CD4-positive, alpha-beta T cell treated with Interleukin-6 at 100 ng/mL for 8 hours (primary cell): ENCODE measurements around the gene CUEDC2.

ENCODE experiments used
- DNase-seq: peaks from one replicate; pipeline ENCODE4 v3.0.0-alpha.2; 2020; ENCODE audit warnings: mixed read lengths, low spot score

Gene CUEDC2

DNA sequence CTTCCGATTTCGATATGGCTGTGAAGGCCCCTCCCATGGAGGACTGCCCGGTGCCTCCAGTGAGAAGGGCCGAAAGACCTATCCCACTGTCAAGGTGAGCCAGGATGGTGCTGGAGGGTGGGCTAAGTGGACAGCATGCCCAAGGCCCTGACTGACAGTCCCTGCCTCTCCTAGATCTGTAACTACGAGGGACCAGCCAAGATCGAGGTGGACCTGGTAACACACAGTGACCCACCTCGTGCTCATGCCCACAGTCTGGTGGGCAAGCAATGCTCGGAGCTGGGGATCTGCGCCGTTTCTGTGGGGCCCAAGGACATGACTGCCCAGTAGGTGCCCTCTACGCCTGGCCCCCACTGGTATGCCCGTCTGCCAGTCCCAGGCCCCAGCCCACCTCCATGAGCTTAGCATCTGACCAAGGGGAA is 35.6 kb downstream of the CUEDC2 start:
- DNase-seq = no peak

DNA sequence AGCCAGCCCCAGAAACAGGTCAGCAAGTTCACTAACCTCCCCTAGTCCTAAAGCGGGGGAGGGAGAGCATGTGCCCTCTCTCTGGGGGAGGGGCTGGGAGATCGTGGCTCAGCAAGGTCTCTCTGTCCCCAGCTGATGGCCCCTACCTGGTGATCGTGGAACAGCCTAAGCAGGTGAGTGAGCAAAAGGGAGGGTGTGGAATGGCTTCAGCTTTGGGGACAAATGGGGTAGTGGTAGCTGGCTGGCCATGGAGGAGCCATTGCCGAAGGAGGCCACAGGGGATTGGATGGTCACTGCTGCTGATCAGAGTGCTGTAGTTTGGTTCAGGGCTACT is 36.1 kb downstream of the CUEDC2 start:
- no peak for DNase-seq

DNA sequence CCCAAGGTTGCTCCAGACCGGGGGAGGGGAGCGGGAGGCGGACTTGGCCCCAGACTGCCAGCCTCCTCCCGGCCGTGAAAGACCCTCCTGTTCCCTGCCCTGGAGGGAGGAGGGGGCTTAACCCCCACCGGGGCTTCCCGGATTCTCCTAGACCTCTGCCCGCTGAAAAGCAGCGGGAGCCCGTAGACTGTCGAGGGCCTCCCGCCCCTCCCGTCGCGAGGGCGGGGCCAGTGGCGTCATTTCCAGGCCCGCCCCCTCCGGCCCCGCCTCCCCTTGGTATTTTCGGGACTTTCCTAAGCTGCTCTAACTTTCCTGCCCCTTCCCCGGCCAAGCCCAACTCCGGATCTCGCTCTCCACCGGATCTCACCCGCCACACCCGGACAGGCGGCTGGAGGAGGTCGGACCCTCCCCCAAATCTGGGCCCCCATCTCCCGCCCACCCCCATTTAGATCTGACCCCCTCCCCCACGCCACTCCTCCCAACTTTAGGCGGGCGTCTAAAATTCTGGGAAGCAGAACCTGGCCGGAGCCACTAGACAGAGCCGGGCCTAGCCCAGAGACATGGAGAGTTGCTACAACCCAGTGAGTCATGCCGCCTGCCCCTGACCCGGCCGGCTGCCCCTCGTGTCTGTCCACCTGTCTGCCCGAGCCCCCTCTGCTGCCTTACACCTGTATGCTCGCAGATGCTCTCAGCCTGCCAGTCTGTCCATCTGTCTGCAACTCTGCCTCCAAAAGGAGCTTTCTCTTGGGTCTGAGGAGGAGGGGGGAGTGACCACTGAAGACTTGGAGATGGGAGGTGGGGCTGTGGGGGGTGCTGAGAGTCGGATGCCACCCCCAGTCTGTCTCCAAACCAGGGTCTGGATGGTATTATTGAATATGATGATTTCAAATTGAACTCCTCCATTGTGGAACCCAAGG is 36.7 kb downstream of the CUEDC2 start, which contains the start of gene NFKB2:
TSS of gene NFKB2 (plus strand) at position 306 of the 917 bp plus-strand sequence. CDS start at position 561, 255 bp downstream.
- peak; percentile 88 for DNase-seq

DNA sequence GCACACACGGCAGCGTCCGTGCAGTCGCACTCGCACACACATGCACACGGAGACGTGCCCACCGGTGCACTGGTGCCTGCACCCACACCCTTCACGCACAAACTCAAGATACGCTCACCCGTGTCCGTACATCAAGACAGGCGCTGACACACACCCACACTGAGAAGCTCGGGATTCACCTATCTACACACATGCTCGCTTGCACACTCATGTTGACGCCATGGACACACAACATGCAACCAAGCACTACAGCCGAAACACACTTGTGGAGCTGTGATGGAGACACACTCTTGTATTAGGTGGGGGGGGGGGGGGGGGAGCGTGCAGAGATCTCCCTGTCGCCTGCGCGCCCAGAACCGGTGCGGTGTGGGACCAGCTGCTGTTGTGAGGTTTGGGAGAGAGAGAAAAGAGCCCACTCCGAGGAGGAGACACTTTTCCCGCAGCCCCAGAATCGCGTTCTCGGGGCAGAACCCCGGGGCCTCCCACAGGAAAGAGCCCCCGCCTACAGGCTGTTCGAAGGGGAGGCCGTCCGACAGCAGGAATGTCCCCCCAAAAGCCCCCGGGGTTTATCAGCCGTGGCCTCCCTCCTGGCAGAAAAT is 37.5 kb downstream of the CUEDC2 start:
- no peak for DNase-seq

DNA sequence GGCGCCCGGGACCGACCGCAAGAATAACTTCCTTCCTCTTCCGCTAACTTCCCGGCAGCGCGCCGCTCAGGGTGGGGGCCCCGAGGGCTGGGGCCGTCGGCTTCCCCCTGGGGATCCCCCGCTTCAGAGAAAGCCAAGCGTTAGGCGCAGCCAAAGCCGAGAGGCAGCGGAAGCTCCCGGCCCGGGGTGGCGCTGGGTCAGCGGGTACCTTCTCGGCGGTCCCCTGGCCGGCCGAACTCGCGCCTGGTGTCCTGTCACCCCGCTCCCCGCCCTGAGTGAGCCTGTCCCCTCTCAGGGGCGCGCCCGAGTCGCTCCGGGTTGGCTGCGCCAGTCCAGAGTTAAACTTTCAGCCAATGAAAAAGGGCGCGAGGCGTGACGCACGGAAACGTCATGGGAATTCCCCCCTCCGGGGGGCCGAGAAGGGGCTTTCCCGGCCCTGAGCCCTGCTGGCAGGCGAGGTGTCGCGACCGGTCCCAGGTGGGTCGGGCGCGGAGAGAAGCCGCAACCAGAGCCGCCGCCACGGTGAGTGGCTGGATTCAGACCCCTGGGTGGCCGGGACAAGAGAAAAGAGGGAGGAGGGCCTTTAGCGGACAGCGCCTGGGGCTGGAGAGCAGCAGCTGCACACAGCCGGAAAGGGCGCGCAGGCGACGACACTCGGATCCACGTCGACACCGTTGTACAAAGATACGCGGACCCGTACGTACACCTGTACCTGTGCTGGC is 38.1 kb downstream of the CUEDC2 start:
- peak; percentile 96 for DNase-seq

DNA sequence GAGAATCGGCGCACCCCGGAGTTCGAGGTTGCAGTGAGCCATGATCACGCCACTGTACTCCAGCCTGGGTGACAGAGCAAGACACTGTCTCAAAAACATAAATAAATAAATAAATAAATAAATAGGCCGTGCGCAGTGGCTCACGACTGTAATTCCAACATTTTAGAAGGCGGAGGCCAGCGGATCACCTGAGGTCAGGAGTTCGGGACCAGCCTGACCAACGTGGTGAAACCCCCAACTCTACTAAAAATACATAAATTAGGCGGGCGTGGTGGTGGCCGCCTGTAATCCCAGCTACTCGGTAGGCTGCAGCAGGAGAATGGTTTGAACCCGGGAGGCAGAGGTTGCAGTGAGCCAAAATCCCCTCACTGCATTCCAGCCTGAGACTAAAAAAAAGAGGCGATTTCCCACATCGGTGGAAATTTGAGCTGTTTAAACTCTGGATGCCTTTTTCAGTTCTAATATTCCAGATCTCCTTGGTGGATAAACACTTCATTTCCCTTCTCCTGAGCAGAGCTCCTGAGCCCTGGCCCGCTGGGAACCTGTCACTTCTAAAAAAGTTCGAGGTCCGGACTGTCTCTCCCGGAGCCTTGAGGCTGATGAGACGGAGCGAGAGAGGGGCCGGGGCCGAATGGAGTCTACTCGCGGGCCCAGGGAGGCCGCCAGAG is 38.8 kb downstream of the CUEDC2 start:
- DNase-seq = no peak

DNA sequence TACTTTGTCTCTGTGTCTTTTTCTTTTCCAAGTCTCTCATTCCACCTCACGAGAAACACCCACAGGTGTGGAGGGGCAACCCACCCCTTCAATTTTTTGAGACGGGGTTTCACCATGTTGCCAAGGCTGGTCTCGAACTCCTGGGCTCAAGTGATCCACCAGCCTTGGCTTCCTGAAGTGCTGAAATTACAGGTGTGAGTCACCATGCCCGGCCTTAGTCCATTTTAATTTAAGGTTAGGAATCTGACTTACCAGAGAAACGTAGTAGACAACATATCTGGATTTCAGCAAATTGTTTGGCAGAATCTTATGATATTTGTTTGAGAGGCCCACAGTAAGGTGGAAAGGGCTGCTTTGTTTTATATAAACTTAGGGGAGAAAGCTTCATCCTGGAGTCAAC is 40.1 kb downstream of the CUEDC2 start:
- DNase-seq = no peak

DNA sequence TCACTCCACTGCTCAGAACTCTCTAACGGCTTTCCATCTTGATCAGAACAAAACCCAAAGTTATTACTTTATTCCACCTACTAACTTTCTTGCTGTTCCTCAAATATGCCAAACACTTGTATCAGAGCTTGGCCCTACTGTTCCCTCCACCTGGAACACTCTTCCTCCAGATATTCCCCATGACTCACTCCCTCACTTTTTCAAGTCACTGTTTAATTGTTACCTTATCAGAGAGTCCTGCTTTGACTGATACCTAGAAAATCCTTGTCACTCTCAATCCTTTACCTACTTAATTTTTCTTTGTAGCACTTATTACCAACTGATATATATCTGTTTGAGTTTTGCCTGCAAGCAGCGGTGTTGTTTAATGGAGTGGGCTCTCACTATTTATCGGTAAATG is 42.5 kb downstream of the CUEDC2 start:
- DNase-seq = no peak

DNA sequence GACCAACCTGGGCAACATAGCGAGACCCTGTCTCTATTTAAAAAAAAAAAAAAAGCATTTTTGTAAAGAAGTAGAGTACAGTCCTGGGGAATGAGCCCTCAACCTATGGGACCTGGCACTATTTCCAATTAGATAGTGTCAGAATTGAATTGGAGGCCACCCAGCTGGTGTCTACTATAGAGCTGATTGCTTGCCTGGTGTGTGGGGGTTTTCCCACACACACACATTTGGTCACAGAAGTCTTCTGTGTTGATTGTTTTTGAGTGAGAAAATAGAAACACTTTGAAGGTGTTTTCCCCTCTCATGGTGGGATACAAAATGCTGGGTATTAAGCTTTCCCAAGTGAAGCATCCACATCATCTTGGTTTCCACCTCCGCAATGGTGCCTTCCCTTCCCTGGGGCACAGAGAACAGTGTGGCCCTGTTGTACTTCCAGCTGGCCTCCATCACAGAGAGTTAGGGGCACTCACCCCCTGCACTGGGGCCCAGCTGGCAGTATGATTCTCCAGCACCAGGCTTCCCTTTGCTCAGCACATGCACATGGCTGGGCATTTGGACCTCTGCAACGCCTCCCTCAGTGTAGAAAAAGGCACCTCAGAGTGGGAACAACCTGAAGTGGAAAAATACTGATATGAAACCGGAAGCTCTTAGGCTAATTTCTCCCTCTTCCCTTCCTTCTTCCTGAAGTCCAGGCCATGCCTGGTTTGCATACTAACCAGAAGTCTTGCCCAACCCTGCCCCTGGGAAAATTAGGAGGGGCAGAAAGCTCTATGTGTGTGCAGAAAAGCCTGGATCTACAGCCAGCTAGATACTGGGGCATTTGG is 47.6 kb downstream of the CUEDC2 start:
- no peak for DNase-seq

DNA sequence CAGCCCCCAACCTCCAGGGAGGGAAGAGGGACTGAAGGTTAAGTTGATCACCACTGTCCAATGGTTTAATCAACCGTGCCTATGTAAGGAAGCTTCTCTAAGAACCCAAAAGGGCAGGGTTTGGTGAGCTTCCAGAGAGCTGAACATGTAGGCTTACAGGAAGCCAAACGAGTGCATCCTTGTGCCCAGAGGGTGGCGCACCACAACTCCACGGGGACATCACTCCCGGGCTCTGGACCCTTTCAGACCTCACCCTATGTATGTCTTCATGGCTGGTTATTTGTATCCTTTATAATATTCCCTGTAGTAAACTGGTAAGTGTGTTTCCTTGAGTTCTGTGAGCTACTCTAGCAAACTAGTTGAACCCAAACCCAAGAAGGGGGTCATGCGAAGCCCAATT is 48.3 kb downstream of the CUEDC2 start:
- DNase-seq = no peak

DNA sequence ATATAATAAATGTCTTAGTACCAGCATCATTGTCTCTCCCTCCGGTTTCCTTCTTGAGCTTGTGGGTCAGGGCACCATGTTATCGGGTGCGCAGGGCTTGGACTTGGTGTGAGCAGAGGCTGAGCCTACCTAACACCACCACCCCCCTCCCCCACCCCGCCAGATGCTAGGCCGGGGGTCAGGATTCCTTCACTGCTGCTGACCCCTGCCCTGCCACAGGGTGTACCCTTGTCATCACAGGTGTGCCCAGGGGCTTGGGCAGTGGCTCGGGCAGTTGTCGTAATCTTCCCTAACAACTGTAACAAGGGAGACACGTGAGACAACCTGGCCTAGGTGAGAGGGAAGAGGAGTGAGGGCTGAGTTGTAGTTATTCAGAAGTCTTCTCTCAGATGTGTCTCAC is 49.5 kb downstream of the CUEDC2 start:
- no peak for DNase-seq

DNA sequence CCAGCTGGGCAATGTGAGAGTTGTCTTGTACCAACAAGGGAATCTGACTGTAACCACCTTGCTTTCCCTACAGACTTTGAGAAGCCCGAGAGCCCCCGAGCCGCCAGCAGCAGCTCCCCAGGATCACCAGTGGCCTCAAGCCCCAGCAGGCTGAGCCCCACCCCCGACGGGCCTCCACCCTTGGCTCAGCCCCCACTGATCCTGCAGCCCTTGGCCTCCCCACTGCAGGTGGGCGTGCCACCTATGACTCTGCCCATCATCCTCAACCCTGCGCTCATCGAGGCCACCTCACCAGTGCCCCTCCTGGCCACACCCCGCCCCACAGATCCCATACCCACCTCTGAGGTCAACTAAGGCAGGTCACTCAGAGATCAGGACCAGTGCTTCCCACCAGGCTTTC is 50.4 kb downstream of the CUEDC2 start:
- DNase-seq = no peak

DNA sequence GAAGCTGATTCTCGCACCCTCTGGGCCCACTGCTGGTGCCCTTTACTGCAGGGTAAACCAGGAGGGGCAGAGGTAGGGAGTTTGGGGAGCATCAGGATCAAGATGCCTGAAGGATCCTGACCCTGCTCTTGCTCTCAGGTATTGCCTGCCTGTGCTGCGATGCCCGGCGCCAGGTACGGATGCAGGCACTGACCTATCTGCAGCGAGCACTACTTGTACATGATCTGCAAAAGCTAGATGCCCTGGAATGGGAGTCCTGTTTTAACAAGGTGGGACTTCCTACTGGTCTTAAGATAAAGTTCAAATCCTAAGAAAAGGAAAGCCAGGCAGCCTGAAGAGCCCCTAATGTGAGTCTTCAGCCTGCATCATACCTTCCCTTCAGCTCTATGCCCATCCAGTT is 53.0 kb downstream of the CUEDC2 start:
- DNase-seq = no peak

DNA sequence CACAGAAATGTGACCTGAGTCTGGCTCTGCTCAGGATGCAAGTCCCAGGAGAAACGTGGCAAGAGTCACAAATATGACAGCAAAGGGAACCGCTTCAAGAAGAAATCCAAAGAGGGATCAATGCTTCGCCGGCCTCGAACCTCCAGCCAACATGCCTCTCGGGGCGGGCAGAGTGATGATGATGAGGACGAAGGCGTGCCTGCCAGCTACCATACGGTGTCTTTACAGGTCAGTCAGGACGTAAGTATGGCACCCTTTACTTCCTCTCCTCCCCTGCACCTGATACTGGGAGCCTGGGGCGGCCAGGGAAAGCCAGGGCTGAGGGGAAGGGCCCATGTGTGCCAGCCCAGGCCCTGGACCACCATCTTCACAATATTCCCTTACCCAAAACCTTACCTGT is 55.5 kb downstream of the CUEDC2 start:
- DNase-seq = no peak

DNA sequence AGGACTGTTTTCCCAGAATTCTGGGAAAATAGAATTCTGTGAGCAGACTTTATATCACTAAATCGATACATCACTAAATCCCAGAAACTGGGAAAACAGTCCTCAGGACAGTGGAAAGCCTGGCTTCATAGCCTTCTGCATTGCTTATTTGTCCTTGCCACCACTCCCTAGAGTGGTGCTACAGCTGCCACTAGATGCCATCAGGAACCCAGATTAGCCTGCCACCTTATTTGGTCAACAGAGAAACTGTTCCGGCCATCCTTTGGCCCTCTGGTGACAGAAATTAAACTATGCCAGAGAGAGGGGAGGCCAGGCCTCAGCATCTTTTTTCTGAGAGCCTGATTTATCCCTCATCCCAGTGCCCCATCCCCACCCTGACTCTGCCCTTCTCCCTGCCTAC is 56.5 kb downstream of the CUEDC2 start:
- DNase-seq = no peak

DNA sequence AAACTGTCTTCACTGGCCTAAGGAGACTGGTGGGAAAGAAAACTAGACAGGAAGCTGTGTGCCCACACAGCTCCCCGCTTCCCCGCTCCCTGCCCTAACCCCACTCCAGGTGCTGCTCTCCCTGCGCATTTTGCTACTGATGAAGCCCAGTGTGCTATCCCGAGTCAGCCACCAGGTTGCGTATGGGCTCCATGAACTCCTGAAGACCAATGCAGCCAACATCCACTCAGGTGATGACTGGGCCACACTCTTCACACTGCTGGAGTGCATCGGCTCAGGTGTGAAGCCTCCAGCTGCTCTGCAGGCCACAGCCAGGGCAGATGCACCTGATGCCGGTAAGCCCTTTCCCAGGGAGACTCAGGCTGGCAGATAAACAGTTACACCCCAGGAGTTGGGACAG is 57.1 kb downstream of the CUEDC2 start:
- DNase-seq = no peak
